GM12878 (cell line): ENCODE data around the gene MORC1. TPM values are rescaled to one million over a fixed set of nuclear protein-coding genes. Genes with fewer than 3 reads are reported as not detected.

Experiments used
- ATAC-seq: fragments of 200-7000 bp; cut with Tn5 transposase; 3 replicates; pipeline ENCODE4 v1.9.1; 2020; ENCODE audit warnings: mild to moderate bottlenecking, moderate library complexity
- BruUV-seq: library from RNA; stranded (reverse); fragments of 400-500 nt; replicated peaks from 2 replicates; lab custom pipeline; 2021; lab: Mats Ljungman, UMichigan
- CTCF ChIA-PET: fragments of 300-600 bp; sonication (Branson Sonifier 250); formaldehyde crosslinking; extraction: SDS; loops from one replicate; lab custom pipeline; 2021; ENCODE audit warnings: inconsistent platforms; lab: Yijun Ruan, JAX
- POLR2A ChIA-PET: fragments of 350-600 bp; formaldehyde crosslinking; extraction: SDS; loops from one replicate; lab custom pipeline; 2021; ENCODE audit warnings: inconsistent platforms; lab: Charles Lee
- RAD21 ChIA-PET: fragments of 300-600 bp; sonication (Branson Sonifier 250); formaldehyde crosslinking; loops from one replicate; lab custom pipeline; 2023; ENCODE audit warnings: antibody characterized with exemption; ENCODE audit not compliant: unreplicated experiment; lab: Charles Lee
- SMC1A ChIA-PET: fragments of 300-600 bp; sonication (Branson Sonifier 250); formaldehyde crosslinking; loops from one replicate; lab custom pipeline; 2023; ENCODE audit not compliant: unreplicated experiment, uncharacterized antibody; lab: Charles Lee
- DNase-seq: peaks from one replicate; pipeline ENCODE4 v3.0.0-alpha.2; 2011; ENCODE audit warnings: low read depth, low spot score
- FAIRE-seq: peaks from 3 replicates; lab custom pipeline; 2011; peaks lifted over from hg19 to GRCh38; lab: Jason Lieb, UNC
- H2AFZ ChIP-seq: 2 replicates; pipeline ENCODE4 v1.6.0; 2011; ENCODE audit warnings: low read depth, low read length, control low read depth; ENCODE audit not compliant: control insufficient read depth
- H3K27ac ChIP-seq: 2 replicates; pipeline ENCODE4 v1.5.1; 2011; ENCODE audit warnings: control low read depth; ENCODE audit not compliant: control insufficient read depth, insufficient read depth
- H3K27me3 ChIP-seq, 2 experiments: replicated peaks in 1 of 2; 2 replicates each; pipeline versions ENCODE4 v1.6.0 to v1.6.1; 2011; ENCODE audit warnings: low read length in 1 of 2; ENCODE audit not compliant: control insufficient read depth in 2 of 2, insufficient read depth in 2 of 2
- H3K36me3 ChIP-seq, 2 experiments: 2 replicates each; pipeline ENCODE4 v1.5.1; 2011; ENCODE audit warnings: low read length in 1 of 2; ENCODE audit not compliant: control insufficient read depth in 2 of 2, insufficient read depth in 2 of 2
- H3K4me1 ChIP-seq: 2 replicates; pipeline ENCODE4 v1.6.1; 2011; ENCODE audit warnings: mild to moderate bottlenecking, low read length, moderate library complexity, mixed read lengths; ENCODE audit not compliant: control insufficient read depth, insufficient read depth
- H3K4me2 ChIP-seq: 2 replicates; pipeline ENCODE4 v1.6.0; 2011; ENCODE audit warnings: control low read depth; ENCODE audit not compliant: control insufficient read depth, insufficient read depth
- H3K4me3 ChIP-seq: fragments of 200-600 bp; sonication (generic); 2 replicates; pipeline ENCODE4 v1.5.1; 2016
- H3K79me2 ChIP-seq: 2 replicates; pipeline ENCODE4 v1.6.0; 2011; ENCODE audit warnings: low read length; ENCODE audit not compliant: control insufficient read depth, insufficient read depth
- H3K9ac ChIP-seq: 2 replicates; pipeline ENCODE4 v1.8.0; 2011; ENCODE audit warnings: low read length, control low read depth, mixed read lengths; ENCODE audit not compliant: control insufficient read depth, insufficient read depth
- H3K9me3 ChIP-seq: replicated peaks from 3 replicates; pipeline ENCODE4 v1.5.1; 2011; ENCODE audit warnings: mild to moderate bottlenecking, low read length; ENCODE audit not compliant: control insufficient read depth, insufficient read depth
- H4K20me1 ChIP-seq: 2 replicates; pipeline ENCODE4 v1.6.0; 2011; ENCODE audit not compliant: control insufficient read depth, insufficient read depth
- ATF3 ChIP-seq: IDR thresholded peaks from 2 replicates; pipeline ENCODE4 v1.6.1; 2011; ENCODE audit warnings: low read depth, mild to moderate bottlenecking, low read length, moderate library complexity, borderline replicate concordance; ENCODE audit errors: extremely low read depth
- BACH1 ChIP-seq: fragments of 450-650 bp; IDR thresholded peaks from 2 replicates; pipeline ENCODE4 v1.6.1; 2017; ENCODE audit warnings: mild to moderate bottlenecking, borderline replicate concordance
- BMI1 ChIP-seq: fragments of 450-650 bp; IDR thresholded peaks from 2 replicates; pipeline ENCODE4 v1.6.1; 2016; ENCODE audit warnings: mild to moderate bottlenecking, moderate library complexity, borderline replicate concordance
- CEBPB ChIP-seq, 2 experiments: fragments of 150-350 bp in 1 of 2; IDR thresholded peaks; 2 replicates each; pipeline ENCODE4 v1.6.1; 2012 to 2014; ENCODE audit warnings: low read depth in 2 of 2, low read length in 2 of 2, borderline replicate concordance in 1 of 2, inconsistent platforms in 1 of 2
- ETV6 ChIP-seq, 2 experiments: fragments of 450-650 bp in 1 of 2; IDR thresholded peaks in 1 of 2; conservative IDR thresholded peaks in 1 of 2; 2 replicates each; pipeline ENCODE4 v1.6.1; 2014; ENCODE audit warnings: antibody characterized with exemption in 1 of 2, borderline replicate concordance in 1 of 2, low read depth in 1 of 2, mild to moderate bottlenecking in 1 of 2, moderate library complexity in 1 of 2
- IKZF2 ChIP-seq, 2 experiments: fragments of 450-650 bp; IDR thresholded peaks; 2 replicates each; pipeline ENCODE4 v1.6.1; 2017; ENCODE audit warnings: mild to moderate bottlenecking in 2 of 2, moderate library complexity in 2 of 2
- MEF2A ChIP-seq: IDR thresholded peaks from 2 replicates; pipeline ENCODE4 v1.6.1; 2011; ENCODE audit warnings: low read depth, mild to moderate bottlenecking, low read length, moderate library complexity; ENCODE audit not compliant: insufficient read depth
- MTA3 ChIP-seq: IDR thresholded peaks from 2 replicates; pipeline ENCODE4 v1.6.1; 2012; ENCODE audit warnings: low read length, inconsistent platforms, borderline replicate concordance
- MXI1 ChIP-seq: fragments of 150-350 bp; IDR thresholded peaks from 2 replicates; pipeline ENCODE4 v1.6.1; 2011; ENCODE audit warnings: low read depth, mild to moderate bottlenecking, inconsistent platforms, low read length, improper control_type of control experiment
- PAX5 ChIP-seq: IDR thresholded peaks from 2 replicates; pipeline ENCODE4 v1.6.1; 2011; ENCODE audit warnings: low read depth, low read length, borderline replicate concordance
- PKNOX1 ChIP-seq: fragments of 450-650 bp; IDR thresholded peaks from 2 replicates; pipeline ENCODE4 v1.6.1; 2016; ENCODE audit warnings: mild to moderate bottlenecking
- RB1 ChIP-seq: fragments of 450-650 bp; formaldehyde crosslinking; IDR thresholded peaks from 2 replicates; pipeline ENCODE4 v1.6.1; 2017; ENCODE audit warnings: mild to moderate bottlenecking, borderline replicate concordance
- SIX5 ChIP-seq: IDR thresholded peaks from 2 replicates; pipeline ENCODE4 v1.6.1; 2011; ENCODE audit warnings: mild to moderate bottlenecking, low read depth, low read length, moderate library complexity; ENCODE audit not compliant: severe bottlenecking
- SPI1 ChIP-seq: IDR thresholded peaks from 2 replicates; pipeline ENCODE4 v1.6.1; 2011; ENCODE audit warnings: low read depth, mild to moderate bottlenecking, low read length, moderate library complexity, borderline replicate concordance; ENCODE audit not compliant: insufficient read depth
- SRF ChIP-seq, 2 experiments: IDR thresholded peaks; 2 replicates each; pipeline ENCODE4 v1.6.1; 2011; ENCODE audit warnings: low read depth in 2 of 2, low read length in 2 of 2, mild to moderate bottlenecking in 1 of 2, moderate library complexity in 1 of 2
- TCF3 ChIP-seq: IDR thresholded peaks from 2 replicates; pipeline ENCODE4 v1.6.1; 2012; ENCODE audit warnings: low read depth, mild to moderate bottlenecking, low read length, borderline replicate concordance; ENCODE audit not compliant: insufficient read depth
- ZBTB11 ChIP-seq: fragments of 450-650 bp; formaldehyde crosslinking; IDR thresholded peaks from 2 replicates; pipeline ENCODE4 v1.5.0; 2022; ENCODE audit warnings: mild to moderate bottlenecking, missing genetic modification characterization
- WGBS: methylation state at CpG from one replicate; pipeline ENCODE4 v1.1.6; 2016; ENCODE audit warnings: low lambda C conversion rate; ENCODE audit not compliant: insufficient replicate concordance, insufficient coverage; ENCODE audit errors: missing lambda C conversion rate; 5-methylcytosine and 5-hydroxymethylcytosine counted together
- in situ Hi-C: fragments of 300-500 bp; cut with MboI; formaldehyde crosslinking; loops from 9 replicates; pipeline ENCODE4 v1.14.3; 2018; ENCODE audit warnings: mixed read lengths
- intact Hi-C: fragments of 100-400 bp; cut with micrococcal nuclease; formaldehyde crosslinking; loops from one replicate; pipeline ENCODE4 v1.14.2; 2022; ENCODE audit not compliant: unreplicated experiment
- polyA plus RNA-seq, 11 experiments: library from polyadenylated mRNA; depleted of rRNA in 4 of 11; unstranded in 6 of 11; stranded (reverse) in 5 of 11; fragments of >200 nt; fragmentation: Nextera tagmentation in 4 of 11; fragmentation: Illumina TruSeq in 1 of 11; extraction: Ambion mirVana in 4 of 11; extraction: Trizol in 1 of 11; gene quantifications; 1 replicate in 1 of 11; 2 replicates in 10 of 11; pipeline versions ENCODE4 v1.2.1 to v1.2.3, GENCODE V29; 2011 to 2016; ENCODE audit warnings: inconsistent platforms in 2 of 11, missing spikeins in 2 of 11, low read depth in 1 of 11
- total RNA-seq, 4 experiments: library from RNA; depleted of rRNA in 3 of 4; stranded (reverse); fragments of >200 nt in 3 of 4; fragmentation: Illumina TruSeq in 1 of 4; extraction: Trizol in 1 of 4; gene quantifications; 2 replicates each; pipeline versions ENCODE4 v1.2.1 to v1.2.3, GENCODE V29; 2013 to 2021

MORC1 gene
- total and polyA plus RNA-seq, 10 of the 15 experiments (the other 5 are each of a cell fraction or from before 2014, with no cell fraction given): 0.18 TPM; not detected in 9

GRCh38 chr3:109109574-109109973 is 8.4 kb downstream of the MORC1 start:
- Histone ChIP-seq H2AFZ (no peak overlapping the region), H3K4me1 (no peaks in the 10 kb centered on the region), H3K9me3 (no peaks in the 10 kb centered on the region), H3K27ac (no peak overlapping the region), H3K79me2 (no peaks in the 10 kb centered on the region), H3K4me2 (no peak overlapping the region), H3K4me3 (no peak overlapping the region), H3K27me3 (no peaks in the 10 kb centered on the region; a peak in 1 of 4 replicates), H4K20me1 (no peaks in the 10 kb centered on the region), H3K9ac (no peak overlapping the region), H3K36me3 (no peaks in the 10 kb centered on the region)
- DNase-seq (no peak), ATAC-seq (no peak), FAIRE-seq (no peak)
- intact Hi-C loops (no loop called here), in situ Hi-C loops (no loop called here)
- ChIA-PET POLR2A (no interaction called here), CTCF (no interaction called here), RAD21 (no interaction called here), SMC1A (no interaction called here)
- BruUV-seq: no TSS peak
- TF ChIP-seq SRF (IDR thresholded peaks at IDR 0.05; ENCODE audit: low read depth in 2 of 2, low read length in 2 of 2) (no peak), MEF2A (no peak), TCF3 (no peak), SIX5 (no peak), ETV6 (conservative IDR thresholded peaks at IDR 0.05 in 1 of 2, IDR thresholded peaks at IDR 0.05 in 1 of 2; ENCODE audit: borderline replicate concordance in 1 of 2, low read depth in 1 of 2) (no peak), SPI1 (no peak), MTA3 (no peak), PAX5 (no peak), IKZF2 (IDR thresholded peaks at IDR 0.05) (no peak), ZBTB11 (CRISPR knock-in tag) (no peak), CEBPB (IDR thresholded peaks at IDR 0.05; ENCODE audit: borderline replicate concordance in 1 of 2, low read depth in 2 of 2, low read length in 2 of 2) (no peak), MXI1 (no peak), RB1 (no peak), ATF3 (no peak), BACH1 (no peak), BMI1 (no peak), PKNOX1 (no peak)
- WGBS: 50% methylated on average over 4 of the region's 4 CpGs
